DMS79 treated with DMSO at 0.1 percent for 48 hours (cell line): ENCODE measurements around the gene BTBD9.

Source experiments
- DNase-seq: peaks from one replicate; lab custom pipeline; 2025; lab: John Stamatoyannopoulos, UW

BTBD9 gene

DNA sequence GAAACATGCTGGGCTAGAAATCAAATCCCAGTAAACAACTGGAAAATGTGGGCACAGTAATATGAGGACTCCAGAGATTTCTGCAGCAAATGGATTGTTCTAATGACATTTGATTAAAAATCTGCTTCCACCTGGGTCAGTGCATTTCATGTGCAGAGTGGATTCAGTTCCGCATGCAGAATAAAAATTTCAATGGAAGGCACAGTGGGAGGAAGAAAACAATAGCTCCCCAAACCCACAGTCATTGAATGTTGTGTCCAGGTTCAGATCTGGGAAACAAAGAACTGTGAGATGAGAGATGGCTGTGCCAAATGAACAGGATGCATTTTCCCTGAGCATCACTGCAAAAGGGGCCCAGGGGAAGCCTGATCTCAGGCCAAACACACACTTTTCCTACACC, 403.1 kb downstream of the BTBD9 start:
- no peak for DNase-seq

DNA sequence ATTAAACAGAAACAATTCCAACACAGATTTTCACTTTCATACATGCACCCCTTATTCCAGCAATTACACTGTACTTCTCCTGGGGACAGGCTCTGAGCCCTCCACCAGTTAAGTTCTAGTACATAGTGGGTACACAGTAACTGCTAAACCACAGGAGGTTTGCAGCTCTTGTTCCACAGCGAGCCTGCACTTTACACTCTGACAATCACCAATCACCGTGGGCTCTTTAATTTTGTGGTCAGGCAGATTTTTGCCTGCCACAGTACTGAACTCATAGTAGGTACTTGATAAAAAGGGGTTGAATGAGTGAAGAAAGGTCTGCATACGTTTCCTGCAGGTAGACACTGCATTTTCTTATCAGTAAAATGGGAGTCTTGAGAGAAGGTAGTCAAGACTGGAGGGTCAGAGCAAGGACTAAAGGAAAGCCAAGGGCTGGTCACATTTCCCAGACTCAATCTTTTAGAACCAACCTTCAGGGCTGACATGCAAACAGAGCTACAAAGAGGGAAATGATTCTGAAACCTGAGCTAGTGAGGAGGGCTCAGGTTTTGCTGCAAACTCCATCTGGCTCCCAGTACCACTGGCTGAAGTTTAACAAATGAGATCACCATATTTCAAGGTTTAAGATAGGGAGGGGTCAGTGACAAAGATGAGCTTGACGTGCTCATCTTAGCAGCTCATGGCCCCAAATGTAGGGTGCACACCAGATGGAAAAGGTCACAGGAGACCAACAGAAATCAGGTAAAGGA, 404.6 kb downstream of the BTBD9 start:
- no peak for DNase-seq

DNA sequence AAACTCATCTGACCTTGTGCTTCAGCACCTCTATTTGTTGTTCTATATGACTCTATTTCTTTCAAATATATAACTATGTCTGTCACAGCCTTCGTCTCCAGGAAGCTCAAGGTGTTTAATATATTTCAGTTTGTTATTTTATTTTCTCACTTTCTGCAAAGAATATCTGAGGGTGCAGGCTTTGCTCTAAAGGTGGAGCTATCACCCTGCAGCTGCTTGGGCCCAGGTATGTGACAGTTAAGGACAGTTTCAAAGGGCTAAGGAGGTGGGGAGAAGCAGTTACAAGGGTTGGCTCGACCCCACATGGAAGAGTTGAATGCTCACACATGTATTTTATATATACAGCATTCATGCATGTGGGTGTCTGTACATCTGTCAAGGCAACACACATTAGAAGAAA, 405.6 kb downstream of the BTBD9 start:
- DNase-seq = no peak

DNA sequence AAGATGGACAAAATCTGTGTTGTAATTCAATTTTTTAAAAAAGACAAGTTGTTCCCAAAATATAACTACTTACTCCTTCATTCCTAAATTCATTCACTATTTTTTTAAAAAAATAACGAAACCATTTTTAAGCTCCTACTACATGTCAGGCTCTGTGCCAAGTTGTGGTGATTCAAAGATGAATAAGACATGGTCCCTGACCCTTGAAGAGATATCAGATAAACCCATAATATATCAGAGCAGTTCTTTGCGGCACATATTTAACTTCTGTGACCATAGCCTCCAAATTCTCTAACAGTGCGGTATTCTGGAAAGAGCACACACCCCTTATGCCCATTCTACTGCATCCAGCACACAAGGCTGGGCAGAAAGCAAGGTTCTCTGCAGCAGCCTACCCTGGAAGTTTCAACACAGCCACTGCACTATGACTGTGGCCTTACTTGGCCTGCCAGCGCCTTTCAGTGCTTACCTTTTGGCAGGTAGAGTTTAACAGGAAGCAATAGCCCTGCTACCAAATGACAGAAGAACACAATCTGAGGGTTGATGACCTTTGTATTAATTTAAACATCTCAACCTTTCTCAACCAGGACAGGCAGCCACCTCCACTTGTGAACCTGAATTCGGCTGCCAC, 406.5 kb downstream of the BTBD9 start:
- DNase-seq = peak; percentile 28

GRCh38 chr6:38225766-38226165, 414.0 kb downstream of the BTBD9 start:
- DNase-seq = no peak

DNA sequence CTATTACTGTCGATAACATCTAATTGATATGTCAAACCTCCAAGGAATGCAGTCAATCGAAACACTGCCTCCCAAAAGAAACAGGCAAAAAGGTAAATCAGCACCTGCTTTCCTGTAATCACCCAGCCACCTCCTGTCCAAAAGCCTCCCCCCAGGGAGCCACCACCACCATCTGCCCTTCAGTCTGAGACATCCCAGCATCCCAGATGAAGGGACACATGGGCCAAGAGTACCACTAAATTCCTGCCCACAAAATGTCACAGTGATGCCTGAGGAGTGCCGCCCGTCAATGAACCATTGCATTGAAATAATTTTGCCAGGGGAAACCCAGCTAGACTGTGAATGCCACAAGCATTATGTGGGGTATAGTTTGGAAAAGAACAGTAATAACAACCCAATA, 418.5 kb downstream of the BTBD9 start:
- DNase-seq = no peak

GRCh38 chr6:38220069-38220723, 419.5 kb downstream of the BTBD9 start:
- DNase-seq = no peak

DNA sequence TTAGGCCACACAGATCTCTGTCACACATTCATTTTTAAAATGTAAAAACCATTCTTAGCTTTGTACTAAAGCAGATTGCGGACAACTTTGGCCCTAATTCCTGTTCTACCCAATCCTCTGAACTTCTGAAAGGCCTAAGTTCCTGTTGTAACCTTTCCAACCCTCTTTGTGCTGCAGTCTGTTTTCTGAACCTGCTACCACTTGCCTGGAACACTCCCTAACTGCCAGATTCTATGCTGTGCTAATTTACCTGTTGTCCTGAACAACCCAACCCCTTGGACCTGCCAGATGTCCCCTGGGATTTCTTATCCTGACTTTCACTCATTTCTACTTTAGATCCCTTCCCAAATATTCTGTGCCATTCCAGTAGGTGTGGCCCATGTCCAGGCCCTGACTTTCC, 421.5 kb downstream of the BTBD9 start:
- no peak for DNase-seq

DNA sequence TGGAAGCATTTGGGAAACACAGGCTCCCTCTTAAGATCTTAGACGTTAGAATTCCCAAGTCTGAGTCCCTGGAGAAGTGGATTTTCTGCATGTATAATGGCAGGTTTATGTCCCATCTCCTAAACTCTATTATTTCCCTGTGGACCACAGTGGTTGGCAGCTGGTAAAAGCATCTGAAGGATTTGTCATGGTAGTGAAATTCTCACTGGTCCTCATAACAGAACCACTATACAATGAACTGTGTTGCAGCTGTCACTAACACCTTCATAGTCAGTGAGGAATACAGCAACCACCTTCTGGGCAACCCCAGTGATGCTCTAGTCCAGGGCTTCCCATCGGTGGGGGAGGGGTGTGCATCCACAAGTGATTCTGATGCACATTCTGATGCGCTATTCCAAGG, 423.3 kb downstream of the BTBD9 start:
- no peak for DNase-seq

DNA sequence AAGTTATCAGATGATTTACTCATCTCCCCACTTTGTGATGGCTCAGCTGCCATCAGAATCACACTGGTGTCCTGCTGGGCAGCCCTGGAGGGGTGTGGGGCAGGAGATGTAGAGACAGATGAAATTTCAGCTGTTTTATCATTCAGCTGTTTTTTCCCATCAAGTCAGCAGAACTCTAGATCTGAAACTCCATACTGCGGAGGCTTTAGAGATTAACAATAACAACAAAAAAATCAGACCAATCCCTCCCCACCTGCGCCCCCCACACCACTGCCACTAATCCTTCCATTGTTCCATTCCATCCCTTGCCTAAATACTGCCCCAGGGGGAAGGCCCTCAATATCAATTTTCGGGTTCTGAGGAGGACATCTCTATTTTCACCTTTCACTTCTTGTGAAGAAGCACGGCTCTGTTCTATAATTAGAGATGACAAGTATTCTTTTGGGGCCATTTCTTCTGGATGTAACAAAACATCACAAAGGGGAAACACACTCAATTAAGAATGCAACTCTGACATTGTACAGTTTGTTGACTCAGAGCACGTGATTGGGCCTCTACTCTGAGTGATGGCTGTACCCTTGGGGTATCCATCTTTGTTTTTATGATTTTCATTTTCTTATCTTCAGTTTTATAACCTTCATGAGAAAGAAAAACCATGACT, 423.9 kb downstream of the BTBD9 start:
- no peak for DNase-seq

DNA sequence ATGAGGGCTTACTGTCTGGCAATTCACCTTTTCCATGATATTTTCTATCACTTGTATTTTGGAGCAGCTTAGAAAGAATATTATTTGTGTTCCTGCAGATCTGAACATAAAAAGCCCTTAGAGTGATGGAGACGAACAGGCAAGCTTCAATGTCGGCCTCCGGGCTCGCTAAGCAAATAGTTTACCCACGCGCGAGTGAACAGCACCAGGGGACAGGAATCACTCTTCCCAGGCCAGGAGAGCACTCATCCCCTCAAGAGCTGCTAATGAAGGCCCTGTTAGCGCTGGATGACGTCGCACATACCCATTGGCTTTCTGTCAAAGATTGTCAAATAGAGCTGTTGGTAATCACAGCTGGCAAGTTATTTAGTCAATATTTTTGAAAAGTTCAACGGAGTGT, 424.5 kb downstream of the BTBD9 start:
- peak; percentile 69 for DNase-seq

DNA sequence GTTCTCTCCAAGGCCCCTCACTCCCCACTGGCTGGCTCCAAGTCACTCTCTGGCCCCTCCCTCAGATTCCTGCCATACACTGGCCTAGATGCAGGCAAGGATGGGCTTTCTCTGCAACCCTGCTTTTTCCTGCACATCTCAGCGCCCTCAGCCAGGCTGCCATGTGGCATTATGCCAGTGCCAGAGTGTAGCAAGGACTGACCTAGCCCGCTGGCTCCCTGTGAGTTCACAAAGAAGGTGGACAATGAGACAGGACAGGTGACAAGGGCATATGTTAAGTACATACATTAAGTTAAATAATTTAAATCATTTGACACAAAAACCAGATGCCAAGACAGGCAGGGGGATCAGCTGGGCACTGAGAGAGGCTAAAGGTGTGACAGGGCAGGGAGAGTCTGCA, 425.6 kb downstream of the BTBD9 start:
- DNase-seq = no peak

DNA sequence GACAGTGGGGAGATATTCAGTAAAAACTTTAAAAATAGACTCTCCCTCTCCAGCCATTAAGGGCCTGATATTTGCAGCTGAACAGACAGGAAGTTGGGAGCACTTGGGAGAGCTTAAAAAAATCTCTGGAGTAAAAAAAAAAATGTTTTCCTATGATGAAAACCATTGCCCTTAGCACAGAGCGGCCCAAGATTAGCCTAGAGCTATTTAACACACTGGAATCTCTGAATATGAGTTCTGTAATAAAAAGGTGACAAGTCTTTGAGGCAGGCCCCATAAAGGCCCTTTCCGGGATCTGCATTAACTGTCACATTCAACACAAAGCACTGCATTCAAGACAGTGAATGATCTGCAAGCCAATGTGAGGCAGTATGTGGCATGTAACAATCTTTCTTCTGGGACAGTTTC, 426.5 kb downstream of the BTBD9 start:
- DNase-seq = no peak

GRCh38 chr6:38212579-38212978, 427.1 kb downstream of the BTBD9 start:
- peak; percentile 24 for DNase-seq

- DNase-seq = no peak
These were observed 427.6 kb downstream of the BTBD9 start for GRCh38 chr6:38212116-38212515.

- no peak for DNase-seq
These were observed 430.1 kb downstream of the BTBD9 start for GRCh38 chr6:38209371-38210260.

- no peak for DNase-seq
These were observed 431.7 kb downstream of the BTBD9 start for GRCh38 chr6:38208028-38208427.

DNA sequence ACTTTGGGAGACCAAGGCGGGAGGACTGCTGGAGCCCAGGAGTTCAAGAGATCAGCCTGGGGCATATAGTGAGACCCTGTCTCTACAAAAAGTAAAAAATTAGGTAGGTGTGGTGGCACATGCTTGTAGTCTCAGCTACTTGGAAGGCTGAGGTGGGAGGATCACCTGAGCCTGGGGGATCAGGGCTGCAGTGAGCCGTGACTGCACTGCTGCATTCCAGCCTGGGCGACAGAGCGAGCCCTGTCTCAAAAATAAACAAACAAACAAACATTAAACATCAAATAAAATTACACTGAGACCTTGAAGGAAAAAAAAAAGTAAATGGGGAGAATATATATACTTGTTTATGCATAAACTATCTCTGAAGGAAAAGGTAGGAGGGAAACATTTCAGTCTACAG, 432.4 kb downstream of the BTBD9 start:
- no peak for DNase-seq

- DNase-seq = no peak
These were observed 441.5 kb downstream of the BTBD9 start for GRCh38 chr6:38198219-38198618.

GRCh38 chr6:38195113-38195635, 444.6 kb downstream of the BTBD9 start:
- DNase-seq = no peak

GRCh38 chr6:38194589-38194988, 445.1 kb downstream of the BTBD9 start:
- no peak for DNase-seq

- no peak for DNase-seq
These were observed 445.5 kb downstream of the BTBD9 start for GRCh38 chr6:38194282-38194572.
